ENCODE data around the gene EFCAB8.

EFCAB8 gene

DNA sequence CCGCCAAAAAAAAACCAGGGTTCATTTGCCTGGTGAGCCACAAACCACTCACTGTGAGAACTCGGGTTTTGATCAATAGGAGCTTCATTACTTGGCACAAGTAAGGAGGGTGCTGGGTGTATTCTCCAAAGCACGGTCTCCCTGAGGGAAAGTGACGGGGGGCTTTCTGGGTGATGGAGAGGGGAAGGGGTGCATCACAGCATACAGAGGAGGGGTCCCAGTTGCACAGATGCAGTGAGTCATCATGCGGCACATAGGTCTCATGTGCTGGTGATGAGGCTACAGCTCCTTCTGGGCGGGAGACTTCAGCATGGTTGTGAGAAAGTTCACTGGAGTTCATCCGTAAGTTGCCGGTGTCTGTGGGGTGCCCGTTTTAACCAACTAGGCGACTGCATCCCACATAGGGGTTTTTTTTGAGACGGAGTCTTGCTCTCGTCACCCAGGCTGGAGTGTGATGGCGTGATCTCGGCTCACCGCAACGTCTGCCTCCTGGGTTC, 109.3 kb downstream of the EFCAB8 start:
- Histone ChIP-seq H3K79me2 (ENCODE audit: insufficient read depth, low read length) (no peaks in the 10 kb centered on the region), H3K9me2 (ENCODE audit: low read depth, low read length) (no peaks in the 10 kb centered on the region), H3K27me3 (ENCODE audit: insufficient read depth, low read length) (peaks cover 3% of the 10 kb centered on the region; the same call in 1 of the 2 replicates), H3F3A (ENCODE audit: insufficient read depth, low read length) (no peaks in the 10 kb centered on the region), H3K4me1 (ENCODE audit: insufficient read depth, low read length, severe bottlenecking) (peaks cover 16% of the 10 kb centered on the region), H3K36me3 (ENCODE audit: insufficient read depth, low read length) (no peaks in the 10 kb centered on the region), H3K9me3 (ENCODE audit: low read length) (no peaks in the 10 kb centered on the region), H4K20me1 (ENCODE audit: insufficient read depth, low read length) (no peaks in the 10 kb centered on the region), H3K27ac (ENCODE audit: low read depth, low read length, poor library complexity, severe bottlenecking) (no peak overlapping the region), H2AFZ (ENCODE audit: low read length) (no peak overlapping the region), H3K9ac (ENCODE audit: low read length) (no peak overlapping the region), H3K4me2 (ENCODE audit: low read length) (no peak overlapping the region), H3K4me3 (ENCODE audit: low read depth, low read length, poor library complexity, severe bottlenecking) (no peak overlapping the region)
- TF ChIP-seq EZH2 (IDR thresholded peaks at IDR 0.05; ENCODE audit: borderline replicate concordance, low read length), result no peak
- TF ChIP-seq, protein P1, sequence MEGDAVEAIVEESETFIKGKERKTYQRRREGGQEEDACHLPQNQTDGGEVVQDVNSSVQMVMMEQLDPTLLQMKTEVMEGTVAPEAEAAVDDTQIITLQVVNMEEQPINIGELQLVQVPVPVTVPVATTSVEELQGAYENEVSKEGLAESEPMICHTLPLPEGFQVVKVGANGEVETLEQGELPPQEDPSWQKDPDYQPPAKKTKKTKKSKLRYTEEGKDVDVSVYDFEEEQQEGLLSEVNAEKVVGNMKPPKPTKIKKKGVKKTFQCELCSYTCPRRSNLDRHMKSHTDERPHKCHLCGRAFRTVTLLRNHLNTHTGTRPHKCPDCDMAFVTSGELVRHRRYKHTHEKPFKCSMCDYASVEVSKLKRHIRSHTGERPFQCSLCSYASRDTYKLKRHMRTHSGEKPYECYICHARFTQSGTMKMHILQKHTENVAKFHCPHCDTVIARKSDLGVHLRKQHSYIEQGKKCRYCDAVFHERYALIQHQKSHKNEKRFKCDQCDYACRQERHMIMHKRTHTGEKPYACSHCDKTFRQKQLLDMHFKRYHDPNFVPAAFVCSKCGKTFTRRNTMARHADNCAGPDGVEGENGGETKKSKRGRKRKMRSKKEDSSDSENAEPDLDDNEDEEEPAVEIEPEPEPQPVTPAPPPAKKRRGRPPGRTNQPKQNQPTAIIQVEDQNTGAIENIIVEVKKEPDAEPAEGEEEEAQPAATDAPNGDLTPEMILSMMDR (IDR thresholded peaks at IDR 0.05; ENCODE audit: low read length), result no peak

DNA sequence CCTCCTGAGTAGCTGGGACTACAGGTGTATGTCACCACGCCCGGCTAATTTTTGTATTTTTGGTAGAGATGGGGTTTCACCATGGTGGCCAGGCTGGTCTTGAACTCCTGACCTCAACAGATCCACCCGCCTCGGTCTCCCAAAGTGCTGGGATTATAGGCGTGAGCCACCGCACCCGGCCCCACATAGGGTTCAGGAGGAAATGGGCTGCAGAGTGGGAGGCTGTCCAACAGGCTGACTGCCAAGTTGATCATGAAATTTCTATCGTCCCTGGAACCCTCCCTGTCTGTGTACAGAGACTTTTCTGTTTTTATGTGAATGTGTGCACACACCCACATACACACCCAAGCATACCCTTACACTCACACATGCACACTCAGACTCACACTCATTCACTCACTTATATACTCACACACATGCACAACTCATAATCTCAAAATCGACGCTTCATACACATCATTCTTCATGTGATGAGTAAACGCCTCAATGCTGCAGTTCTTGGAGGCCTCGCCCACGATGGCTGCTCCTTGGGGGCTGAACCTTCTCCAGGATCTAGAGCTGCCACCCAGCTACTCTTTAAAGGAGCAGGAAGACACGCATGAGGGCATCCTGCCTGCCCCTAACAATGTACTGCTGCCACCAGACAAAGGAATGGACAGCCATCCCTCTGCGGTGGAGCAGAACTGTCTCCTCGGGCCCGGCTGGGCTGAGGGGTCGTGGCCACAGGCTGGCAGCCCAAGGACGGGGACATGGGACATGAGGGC, 109.9 kb downstream of the EFCAB8 start:
- Histone ChIP-seq H3K4me2 (ENCODE audit: low read length) (no peak overlapping the region), H3K9me2 (ENCODE audit: low read depth, low read length) (no peaks in the 10 kb centered on the region), H3K36me3 (ENCODE audit: insufficient read depth, low read length) (no peaks in the 10 kb centered on the region), H4K20me1 (ENCODE audit: insufficient read depth, low read length) (no peaks in the 10 kb centered on the region), H3K9me3 (ENCODE audit: low read length) (no peaks in the 10 kb centered on the region), H2AFZ (ENCODE audit: low read length) (no peak overlapping the region), H3K27me3 (ENCODE audit: insufficient read depth, low read length) (peaks cover 3% of the 10 kb centered on the region; the same call in 1 of the 2 replicates), H3K79me2 (ENCODE audit: insufficient read depth, low read length) (no peaks in the 10 kb centered on the region), H3K4me3 (ENCODE audit: low read depth, low read length, poor library complexity, severe bottlenecking) (no peak overlapping the region), H3K4me1 (ENCODE audit: insufficient read depth, low read length, severe bottlenecking) (peaks cover 16% of the 10 kb centered on the region), H3K9ac (ENCODE audit: low read length) (no peak overlapping the region), H3K27ac (ENCODE audit: low read depth, low read length, poor library complexity, severe bottlenecking) (no peak overlapping the region), H3F3A (ENCODE audit: insufficient read depth, low read length) (no peaks in the 10 kb centered on the region)
- TF ChIP-seq EZH2 (IDR thresholded peaks at IDR 0.05; ENCODE audit: borderline replicate concordance, low read length), result no peak
- TF ChIP-seq, protein P1 (IDR thresholded peaks at IDR 0.05; ENCODE audit: low read length), result no peak

DNA sequence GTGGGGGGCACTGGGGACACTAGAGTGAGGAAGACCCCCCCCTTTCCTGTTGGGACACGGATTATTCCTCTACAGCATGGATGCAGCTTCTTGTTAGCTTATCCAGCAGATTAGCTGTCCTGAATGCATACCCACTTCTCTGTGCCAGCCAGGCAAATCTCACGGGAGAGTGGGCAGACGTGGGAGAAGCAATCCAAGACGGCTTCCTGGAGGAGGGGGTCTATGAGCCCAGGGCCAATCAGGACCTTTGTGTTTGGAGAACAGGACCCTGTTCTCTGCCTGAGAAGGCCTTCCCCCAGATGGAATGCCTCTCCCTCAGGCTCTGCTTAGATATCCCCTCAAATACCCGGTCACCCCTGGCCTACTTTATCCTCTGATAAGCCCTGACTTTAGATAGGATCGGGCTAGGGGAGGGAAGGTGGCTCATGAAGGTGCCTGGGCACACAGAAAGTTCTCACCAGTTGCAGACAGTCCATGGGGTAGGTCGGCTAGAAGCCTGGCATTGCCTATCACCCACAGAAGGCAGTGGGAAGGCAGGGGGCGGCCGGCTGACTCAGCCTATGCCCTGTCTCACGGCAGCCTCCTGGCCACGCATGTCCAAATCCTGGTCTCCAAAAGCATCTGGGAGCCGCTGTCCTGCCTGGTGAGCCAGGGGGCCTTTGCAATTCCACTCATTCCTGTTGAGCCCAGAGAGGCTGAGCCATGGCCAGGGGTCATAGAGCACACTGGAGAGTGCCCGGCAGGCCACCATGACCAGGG, 110.8 kb downstream of the EFCAB8 start:
- Histone ChIP-seq H2AFZ (ENCODE audit: low read length) (no peak overlapping the region), H3K4me3 (ENCODE audit: low read depth, low read length, poor library complexity, severe bottlenecking) (no peak overlapping the region), H3K36me3 (ENCODE audit: insufficient read depth, low read length) (no peaks in the 10 kb centered on the region), H3K79me2 (ENCODE audit: insufficient read depth, low read length) (no peaks in the 10 kb centered on the region), H3F3A (ENCODE audit: insufficient read depth, low read length) (no peaks in the 10 kb centered on the region), H3K27me3 (ENCODE audit: insufficient read depth, low read length) (peaks cover 3% of the 10 kb centered on the region; the same call in 1 of the 2 replicates), H3K9ac (ENCODE audit: low read length) (no peak overlapping the region), H3K27ac (ENCODE audit: low read depth, low read length, poor library complexity, severe bottlenecking) (no peak overlapping the region), H3K4me2 (ENCODE audit: low read length) (no peak overlapping the region), H3K9me2 (ENCODE audit: low read depth, low read length) (no peaks in the 10 kb centered on the region), H3K4me1 (ENCODE audit: insufficient read depth, low read length, severe bottlenecking) (peaks cover 16% of the 10 kb centered on the region), H4K20me1 (ENCODE audit: insufficient read depth, low read length) (no peaks in the 10 kb centered on the region), H3K9me3 (ENCODE audit: low read length) (no peaks in the 10 kb centered on the region)
- no peak for TF ChIP-seq EZH2 (IDR thresholded peaks at IDR 0.05; ENCODE audit: borderline replicate concordance, low read length)
- TF ChIP-seq, protein P1 (IDR thresholded peaks at IDR 0.05; ENCODE audit: low read length), result no peak
